CD4-positive, alpha-beta T cell treated with Interleukin-4 for 4 hours (primary cell): ENCODE results near the gene SCN3A.

Experiments used
- DNase-seq: peaks from one replicate; pipeline ENCODE4 v3.0.0-alpha.2; 2020

Gene SCN3A

GRCh38 chr2:165109915-165110314 lies 93.9 kb downstream of the SCN3A start:
- DNase-seq: no peak

GRCh38 chr2:165105926-165106325 lies 97.9 kb downstream of the SCN3A start:
- no peak for DNase-seq

GRCh38 chr2:165087933-165088901 lies 115.6 kb downstream of the SCN3A start:
- DNase-seq: no peak

- DNase-seq: no peak
Measured at GRCh38 chr2:165086337-165086736, 117.5 kb downstream of the SCN3A start.

- no peak for DNase-seq
Measured at GRCh38 chr2:165083326-165083725, 120.5 kb downstream of the SCN3A start.

GRCh38 chr2:165082479-165082878 lies 121.4 kb downstream of the SCN3A start:
- DNase-seq: no peak

GRCh38 chr2:165081276-165081675 lies 122.6 kb downstream of the SCN3A start:
- DNase-seq: no peak

- no peak for DNase-seq
Measured at GRCh38 chr2:165079432-165079831, 124.4 kb downstream of the SCN3A start.

GRCh38 chr2:165078913-165079312 lies 124.9 kb downstream of the SCN3A start:
- no peak for DNase-seq

- DNase-seq: no peak
Measured at GRCh38 chr2:165074884-165075283, 129.0 kb downstream of the SCN3A start.

- no peak for DNase-seq
Measured at GRCh38 chr2:165074323-165074722, 129.5 kb downstream of the SCN3A start.

GRCh38 chr2:165070076-165070475 lies 133.8 kb downstream of the SCN3A start:
- no peak for DNase-seq

- DNase-seq: no peak
Measured at GRCh38 chr2:165069151-165069550, 134.7 kb downstream of the SCN3A start.

- no peak for DNase-seq
Measured at GRCh38 chr2:165068487-165068757, 135.4 kb downstream of the SCN3A start.

GRCh38 chr2:165067643-165068486 lies 136.0 kb downstream of the SCN3A start:
- no peak for DNase-seq

GRCh38 chr2:165064743-165065142 lies 139.1 kb downstream of the SCN3A start:
- DNase-seq: no peak

- no peak for DNase-seq
Measured at GRCh38 chr2:165060411-165060810, 143.4 kb downstream of the SCN3A start.

GRCh38 chr2:165058476-165059265 lies 145.2 kb downstream of the SCN3A start:
- no peak for DNase-seq

- no peak for DNase-seq
Measured at GRCh38 chr2:165057931-165058330, 145.9 kb downstream of the SCN3A start.

GRCh38 chr2:165057308-165057707 lies 146.5 kb downstream of the SCN3A start:
- no peak for DNase-seq

- DNase-seq: no peak
Measured at GRCh38 chr2:165056564-165056963, 147.3 kb downstream of the SCN3A start.

- no peak for DNase-seq
Measured at GRCh38 chr2:165055082-165055851, 148.6 kb downstream of the SCN3A start.
